Left renal cortex interstitium (tissue), 4 donors: ENCODE results near the gene C5. TPM values are rescaled to one million over a fixed set of nuclear protein-coding genes. Genes with fewer than 3 reads are reported as not detected.

ENCODE experiments used
- DNase-seq, 4 donors: peaks; one replicate each; pipeline ENCODE4 v3.0.0-alpha.2; 2013; ENCODE audit warnings: low read depth in 4 of 4, low spot score in 2 of 4, missing footprints in 1 of 4
- polyA plus RNA-seq, 4 donors: library from polyadenylated mRNA; unstranded; fragments of 120-200 nt; gene quantifications; one replicate each; pipeline ENCODE4 v1.2.1, GENCODE V29; 2013; ENCODE audit not compliant: insufficient read length in 4 of 4

The C5 gene
- polyA plus RNA-seq, 4 donors: 12.6 to 17.1 (median 15.5) TPM

- DNase-seq: no peak
These were observed 134.1 kb downstream of the C5 start for GRCh38 chr9:120915854-120916470.

GRCh38 chr9:120914953-120915352 is 135.1 kb downstream of the C5 start:
- no peak for DNase-seq

- no peak for DNase-seq
These were observed 135.7 kb downstream of the C5 start for GRCh38 chr9:120914396-120914795.

- DNase-seq: no peak
These were observed 136.3 kb downstream of the C5 start for GRCh38 chr9:120913647-120914264.

- DNase-seq: no peak
These were observed 137.0 kb downstream of the C5 start for GRCh38 chr9:120912958-120913646.

GRCh38 chr9:120911295-120911837 is 138.7 kb downstream of the C5 start:
- no peak for DNase-seq

GRCh38 chr9:120910643-120911042 is 139.4 kb downstream of the C5 start:
- no peak for DNase-seq

GRCh38 chr9:120909904-120910303 is 140.2 kb downstream of the C5 start:
- no peak for DNase-seq

- DNase-seq: no peak
These were observed 144.5 kb downstream of the C5 start for GRCh38 chr9:120905315-120906164.

- no peak for DNase-seq
These were observed 145.1 kb downstream of the C5 start for GRCh38 chr9:120904978-120905301.

- DNase-seq: no peak
These were observed 145.8 kb downstream of the C5 start for GRCh38 chr9:120904061-120904977.

GRCh38 chr9:120902569-120903535 is 147.2 kb downstream of the C5 start:
- DNase-seq: no peak

Other genes starting within 250 kb of the C5 start
- gene PSMD5, start 207.4 kb downstream of the C5 start, polyA plus RNA-seq: 10 to 100 TPM; 27.9 to 39.0 (median 31.1) TPM
- 10 to 100 TPM; 27.8 to 41.9 (median 37.3) TPM for gene PHF19, start 173.1 kb downstream of the C5 start, polyA plus RNA-seq
- 1 to 10 TPM; 4.0 to 7.8 (median 6.1) TPM for gene TRAF1, start 123.5 kb downstream of the C5 start, polyA plus RNA-seq
- gene CNTRL, start 24.7 kb upstream of the C5 start, polyA plus RNA-seq: 10 to 100 TPM; 28.2 to 38.3 (median 35.8) TPM
- 100 to 1,000 TPM in 2 of 4 donors, 10 to 100 TPM in 2; 88.4 to 111 (median 102) TPM for gene RAB14, start 151.6 kb upstream of the C5 start, polyA plus RNA-seq
- 100 to 1,000 TPM; 169 to 193 (median 177) TPM for gene GSN, start 217.9 kb upstream of the C5 start, polyA plus RNA-seq